NCI-H2107 treated with DMSO at 0.1 percent for 48 hours (cell line): ENCODE measurements around the gene SPATA31C1.
"Not testable (repeated sequence)": the region's sequence is repeated elsewhere in the genome, so short reads cannot be mapped to it uniquely, and the experiment has no call there.

Experiments
- DNase-seq: peaks from one replicate; lab custom pipeline; 2025; ENCODE audit not compliant: unreplicated experiment; lab: John Stamatoyannopoulos, UW

Gene SPATA31C1

GRCh38 chr9:87886210-87886932 is 31.4 kb upstream of the SPATA31C1 start:
- no peak for DNase-seq

GRCh38 chr9:87886933-87887505 is 30.7 kb upstream of the SPATA31C1 start:
- no peak for DNase-seq

- DNase-seq = no peak
These were observed 29.9 kb upstream of the SPATA31C1 start for GRCh38 chr9:87887661-87888480.

- no peak for DNase-seq
These were observed 29.3 kb upstream of the SPATA31C1 start for GRCh38 chr9:87888501-87888900.

GRCh38 chr9:87889065-87889881 is 28.5 kb upstream of the SPATA31C1 start:
- no peak for DNase-seq

GRCh38 chr9:87889882-87890252 is 27.9 kb upstream of the SPATA31C1 start:
- no peak for DNase-seq

GRCh38 chr9:87890837-87891236 is 26.9 kb upstream of the SPATA31C1 start:
- DNase-seq = no peak

GRCh38 chr9:87891754-87892153 is 26.0 kb upstream of the SPATA31C1 start:
- DNase-seq = no peak

GRCh38 chr9:87892956-87893355 is 24.8 kb upstream of the SPATA31C1 start:
- no peak for DNase-seq

- no peak for DNase-seq
These were observed 22.6 kb upstream of the SPATA31C1 start for GRCh38 chr9:87894998-87895625.

GRCh38 chr9:87896891-87897290 is 20.9 kb upstream of the SPATA31C1 start:
- no peak for DNase-seq

- DNase-seq = no peak
These were observed 19.6 kb upstream of the SPATA31C1 start for GRCh38 chr9:87898151-87898550.

GRCh38 chr9:87902371-87902770 is 15.4 kb upstream of the SPATA31C1 start:
- DNase-seq = not testable (repeated sequence)

GRCh38 chr9:87909310-87910041 is 8.3 kb upstream of the SPATA31C1 start:
- DNase-seq = no peak

GRCh38 chr9:87910821-87911220 is 6.9 kb upstream of the SPATA31C1 start:
- DNase-seq = no peak

- not testable (repeated sequence) for DNase-seq
These were observed 1.3 kb downstream of the SPATA31C1 start for GRCh38 chr9:87919013-87919412.

GRCh38 chr9:87921561-87921960 is 3.8 kb downstream of the SPATA31C1 start:
- DNase-seq = not testable (repeated sequence)

- not testable (repeated sequence) for DNase-seq
These were observed 5.2 kb downstream of the SPATA31C1 start for GRCh38 chr9:87923012-87923411.

- DNase-seq = not testable (repeated sequence)
These were observed 7.1 kb downstream of the SPATA31C1 start for GRCh38 chr9:87924851-87925250.

GRCh38 chr9:87929152-87929551 is 11.4 kb downstream of the SPATA31C1 start:
- not testable (repeated sequence) for DNase-seq
